K562 (cell line): ENCODE results near the gene PAFAH2. TPM values are rescaled to one million over a fixed set of nuclear protein-coding genes. Genes with fewer than 3 reads are reported as not detected.

Experiments
- CBFA2T3 ChIP-seq: fragments of 450-650 bp; IDR thresholded peaks from 2 replicates; pipeline ENCODE4 v1.6.1; 2017
- CEBPB ChIP-seq: fragments of 450-650 bp; IDR thresholded peaks from 2 replicates; pipeline ENCODE4 v1.6.1; 2016; ENCODE audit warnings: missing genetic modification characterization, missing compliant biosample characterization
- ILK ChIP-seq: fragments of 450-650 bp; IDR thresholded peaks from 2 replicates; pipeline ENCODE4 v1.6.1; 2016; ENCODE audit warnings: missing genetic modification characterization, low read depth, mild to moderate bottlenecking, missing compliant biosample characterization, moderate library complexity, borderline replicate concordance
- MGA ChIP-seq: fragments of 450-650 bp; IDR thresholded peaks from 2 replicates; pipeline ENCODE4 v1.6.1; 2016; ENCODE audit warnings: mild to moderate bottlenecking, moderate library complexity
- MLLT1 ChIP-seq, 2 experiments: fragments of 450-650 bp; IDR thresholded peaks; 2 replicates each; pipeline ENCODE4 v1.6.1; 2016
- MNT ChIP-seq, 2 experiments: fragments of 450-650 bp; conservative IDR thresholded peaks; 2 replicates each; pipeline ENCODE4 v1.6.1; 2017; ENCODE audit warnings: mild to moderate bottlenecking in 2 of 2, moderate library complexity in 2 of 2
- SMAD2 ChIP-seq: fragments of 150-350 bp; IDR thresholded peaks from 2 replicates; pipeline ENCODE4 v1.6.1; 2014; ENCODE audit warnings: low read depth, mild to moderate bottlenecking, low read length
- ZNF384 ChIP-seq: IDR thresholded peaks from 2 replicates; pipeline ENCODE4 v1.6.1; 2012; ENCODE audit warnings: low read depth, low read length, improper control_type of control experiment
- ZNF695 ChIP-seq: fragments of 450-650 bp; formaldehyde crosslinking; IDR thresholded peaks from 2 replicates; pipeline ENCODE4 v1.4.0; 2020; ENCODE audit warnings: mild to moderate bottlenecking, moderate library complexity
- polyA plus RNA-seq, 8 experiments: library from polyadenylated mRNA; depleted of rRNA in 4 of 8; stranded (reverse) in 5 of 8; unstranded in 3 of 8; fragments of >200 nt; fragmentation: Nextera tagmentation in 2 of 8; fragmentation: Illumina TruSeq in 1 of 8; extraction: Ambion mirVana in 2 of 8; extraction: Trizol in 1 of 8; gene quantifications; 2 replicates each; pipeline versions ENCODE4 v1.2.1 to v1.2.3, GENCODE V29; 2011 to 2014; ENCODE audit warnings: inconsistent platforms in 1 of 8, missing spikeins in 1 of 8
- total RNA-seq, 7 experiments: library from RNA; depleted of rRNA in 6 of 7; stranded (reverse); fragments of >200 nt in 6 of 7; fragmentation: Illumina TruSeq in 2 of 7; extraction: Trizol in 2 of 7; gene quantifications; 2 replicates each; pipeline versions ENCODE4 v1.2.1 to v1.2.3, GENCODE V29; 2011 to 2021; ENCODE audit warnings: low replicate concordance in 1 of 7

PAFAH2 gene
- total and polyA plus RNA-seq, 9 of the 15 experiments (the other 6 are each of a cell fraction or from before 2014, with no cell fraction given), result 4.2 to 10.9 (median 6.8) TPM

- no peak; the same call in 1 of the 2 replicates for TF ChIP-seq MGA
- TF ChIP-seq CEBPB (tag), result no peak
- TF ChIP-seq MNT (conservative IDR thresholded peaks at IDR 0.05), result no peak; a peak in 1 of 4 replicates
- no peak for TF ChIP-seq ILK
- no peak for TF ChIP-seq MLLT1 (IDR thresholded peaks at IDR 0.05)
- peak; percentile 14; the same call in 1 of the 2 replicates for TF ChIP-seq CBFA2T3
- TF ChIP-seq SMAD2, result no peak
- TF ChIP-seq ZNF695, result no peak
- 0 out of 2 replicates have a peak, but pooled peaks have one; percentile 18 for TF ChIP-seq ZNF384
These were observed 38.3 kb upstream of the PAFAH2 start (continued) for GRCh38 chr1:26035959-26036755.
